Endothelial cell of umbilical vein (primary cell): ENCODE data around the gene PDLIM3. TPM values are rescaled to one million over a fixed set of nuclear protein-coding genes. Genes with fewer than 3 reads are reported as not detected.

Source experiments
- BruUV-seq: library from RNA; stranded (reverse); fragments of 400-500 nt; replicated peaks from 2 replicates; lab custom pipeline; 2021; lab: Mats Ljungman, UMichigan
- CTCF ChIA-PET: fragments of 300-600, 350-600 bp; sonication (Branson Sonifier 250); formaldehyde crosslinking; loops from one replicate; lab custom pipeline; 2021; ENCODE audit warnings: antibody characterized with exemption, inconsistent platforms; lab: Charles Lee
- POLR2A ChIA-PET: fragments of 300-600, 350-600 bp; sonication (Branson Sonifier 250); formaldehyde crosslinking; loops from one replicate; lab custom pipeline; 2021; ENCODE audit warnings: antibody characterized with exemption, inconsistent platforms; lab: Charles Lee
- DNase-seq: peaks from one replicate; pipeline ENCODE4 v3.0.0-alpha.2; 2011; ENCODE audit warnings: low read depth, low spot score
- FAIRE-seq: peaks from 2 replicates; lab custom pipeline; 2011; peaks lifted over from hg19 to GRCh38; lab: Jason Lieb, UNC
- H2AFZ ChIP-seq: 2 replicates; pipeline ENCODE4 v1.6.0; 2012; ENCODE audit warnings: low read depth, low read length, control low read depth, inconsistent platforms
- H3K27ac ChIP-seq: 2 replicates; pipeline ENCODE4 v1.5.1; 2011; ENCODE audit warnings: low read depth, mild to moderate bottlenecking, control low read depth, low read length, moderate library complexity; ENCODE audit not compliant: insufficient read depth
- H3K27me3 ChIP-seq, 2 experiments: 2 replicates each; pipeline versions ENCODE4 v1.6.0 to v1.6.1; 2011; ENCODE audit warnings: low read length in 2 of 2, mixed read lengths in 1 of 2; ENCODE audit not compliant: control insufficient read depth in 2 of 2, insufficient read depth in 2 of 2
- H3K36me3 ChIP-seq, 2 experiments: 2 replicates in 1 of 2; 3 replicates in 1 of 2; pipeline ENCODE4 v1.5.1; 2011; ENCODE audit warnings: low read length in 2 of 2, mild to moderate bottlenecking in 1 of 2, moderate library complexity in 1 of 2; ENCODE audit not compliant: control insufficient read depth in 2 of 2, insufficient read depth in 2 of 2; ENCODE audit errors: extremely low read depth in 1 of 2
- H3K4me1 ChIP-seq: 3 replicates; pipeline ENCODE4 v1.5.1; 2011; ENCODE audit warnings: mild to moderate bottlenecking, low read length; ENCODE audit not compliant: control insufficient read depth, insufficient read depth; ENCODE audit errors: extremely low read depth
- H3K4me2 ChIP-seq: 2 replicates; pipeline ENCODE4 v1.6.1; 2011; ENCODE audit warnings: low read length, control low read depth, mixed read lengths; ENCODE audit not compliant: insufficient read depth
- H3K4me3 ChIP-seq, 3 experiments: fragments of 200-600 bp in 1 of 3; sonication (generic), shearing (Covaris generic) in 1 of 3; replicated peaks in 1 of 3; 2 replicates each; pipeline ENCODE4 v1.5.1; 2011 to 2016; ENCODE audit warnings: control low read depth in 3 of 3, low read length in 3 of 3, mild to moderate bottlenecking in 2 of 3, inconsistent platforms in 1 of 3, low read depth in 1 of 3, moderate library complexity in 1 of 3; ENCODE audit not compliant: insufficient read depth in 1 of 3
- H3K79me2 ChIP-seq: 2 replicates; pipeline ENCODE4 v1.6.0; 2012; ENCODE audit warnings: low read length, inconsistent platforms; ENCODE audit not compliant: control insufficient read depth, insufficient read depth
- H3K9ac ChIP-seq: replicated peaks from 2 replicates; pipeline ENCODE3; 2011; ENCODE audit warnings: low read length, control low read depth; ENCODE audit not compliant: insufficient read depth; ENCODE audit errors: extremely low read depth
- H3K9me1 ChIP-seq: replicated peaks from 3 replicates; pipeline ENCODE4 v1.6.0; 2011; ENCODE audit warnings: mild to moderate bottlenecking, low read length; ENCODE audit not compliant: control insufficient read depth, insufficient read depth; ENCODE audit errors: extremely low read depth
- H3K9me3 ChIP-seq: replicated peaks from 2 replicates; pipeline ENCODE4 v1.5.1; 2012; ENCODE audit warnings: low read length, inconsistent platforms; ENCODE audit not compliant: control insufficient read depth, insufficient read depth
- H4K20me1 ChIP-seq: replicated peaks from 2 replicates; pipeline ENCODE3; 2011; ENCODE audit warnings: mild to moderate bottlenecking, low read length; ENCODE audit not compliant: control insufficient read depth, insufficient read depth; ENCODE audit errors: extremely low read depth
- EZH2 ChIP-seq: IDR thresholded peaks from 2 replicates; pipeline ENCODE4 v1.6.1; 2012; ENCODE audit warnings: borderline replicate concordance, low read depth, mild to moderate bottlenecking, moderate library complexity, low read length, inconsistent platforms; ENCODE audit not compliant: severe bottlenecking
- FOS ChIP-seq: IDR thresholded peaks from 2 replicates; pipeline ENCODE4 v1.6.1; 2011; ENCODE audit warnings: mild to moderate bottlenecking, low read length, moderate library complexity, borderline replicate concordance; ENCODE audit not compliant: insufficient read depth
- GATA2 ChIP-seq: IDR thresholded peaks from 2 replicates; pipeline ENCODE4 v1.7.0; 2011; ENCODE audit warnings: low read depth, mild to moderate bottlenecking, moderate library complexity, mixed read lengths, low read length; ENCODE audit not compliant: insufficient read length, insufficient read depth
- JUN ChIP-seq: IDR thresholded peaks from 2 replicates; pipeline ENCODE4 v1.6.1; 2011; ENCODE audit warnings: borderline replicate concordance, low read depth; ENCODE audit not compliant: insufficient read length, insufficient read depth
- MAX ChIP-seq: IDR thresholded peaks from 2 replicates; pipeline ENCODE4 v1.6.1; 2011; ENCODE audit not compliant: insufficient read depth, insufficient read length
- MYC ChIP-seq: IDR thresholded peaks from one replicate; pipeline ENCODE4 v1.6.1; 2011; ENCODE audit warnings: mild to moderate bottlenecking, low read depth, low read length
- POLR2A ChIP-seq: IDR thresholded peaks from 2 replicates; pipeline ENCODE4 v1.6.1; 2012; ENCODE audit warnings: low read depth, mild to moderate bottlenecking, control low read depth, low read length
- POLR2AphosphoS5 ChIP-seq: IDR thresholded peaks from 2 replicates; pipeline ENCODE4 v1.6.1; 2012; ENCODE audit warnings: low read depth, mild to moderate bottlenecking, control low read depth, low read length, moderate library complexity; ENCODE audit not compliant: insufficient read depth
- dilution Hi-C: fragments of 300-500 bp; cut with MboI; formaldehyde crosslinking; loops from one replicate; pipeline ENCODE4 v1.15.0; 2019; ENCODE audit warnings: low sequenced_read_pairs; ENCODE audit not compliant: extremely low pct_ligation_motif_present
- intact Hi-C: fragments of 100-400 bp; cut with micrococcal nuclease; formaldehyde crosslinking; loops from one replicate; pipeline ENCODE4 v1.10.0; 2022
- polyA plus RNA-seq, 4 experiments: library from polyadenylated mRNA; depleted of rRNA in 3 of 4; stranded (reverse) in 3 of 4; unstranded in 1 of 4; fragments of >200 nt; gene quantifications; 2 replicates each; pipeline versions ENCODE4 v1.2.1 to v1.2.3, GENCODE V29; 2011 to 2012; ENCODE audit warnings: missing spikeins in 1 of 4
- total RNA-seq: library from RNA; stranded (reverse); gene quantifications from 2 replicates; pipeline ENCODE4 v1.2.3, GENCODE V29; 2021
- TF ChIP-seq, protein P1 (sequence below), 2 donors: IDR thresholded peaks; 1 replicate in 1 of 2; 2 replicates in 1 of 2; pipeline ENCODE4 v1.5.1; 2011; ENCODE audit warnings: low read length in 2 of 2, mild to moderate bottlenecking in 2 of 2, moderate library complexity in 2 of 2, control low read depth in 1 of 2, inconsistent platforms in 1 of 2, low read depth in 1 of 2; ENCODE audit not compliant: insufficient read depth in 1 of 2; ENCODE audit errors: extremely low read depth in 1 of 2

The PDLIM3 gene
- total and polyA plus RNA-seq, 2 donors (not counting 3 experiments of a cell fraction or from before 2014, with no cell fraction given) = 9.7 to 17.6 TPM

DNA sequence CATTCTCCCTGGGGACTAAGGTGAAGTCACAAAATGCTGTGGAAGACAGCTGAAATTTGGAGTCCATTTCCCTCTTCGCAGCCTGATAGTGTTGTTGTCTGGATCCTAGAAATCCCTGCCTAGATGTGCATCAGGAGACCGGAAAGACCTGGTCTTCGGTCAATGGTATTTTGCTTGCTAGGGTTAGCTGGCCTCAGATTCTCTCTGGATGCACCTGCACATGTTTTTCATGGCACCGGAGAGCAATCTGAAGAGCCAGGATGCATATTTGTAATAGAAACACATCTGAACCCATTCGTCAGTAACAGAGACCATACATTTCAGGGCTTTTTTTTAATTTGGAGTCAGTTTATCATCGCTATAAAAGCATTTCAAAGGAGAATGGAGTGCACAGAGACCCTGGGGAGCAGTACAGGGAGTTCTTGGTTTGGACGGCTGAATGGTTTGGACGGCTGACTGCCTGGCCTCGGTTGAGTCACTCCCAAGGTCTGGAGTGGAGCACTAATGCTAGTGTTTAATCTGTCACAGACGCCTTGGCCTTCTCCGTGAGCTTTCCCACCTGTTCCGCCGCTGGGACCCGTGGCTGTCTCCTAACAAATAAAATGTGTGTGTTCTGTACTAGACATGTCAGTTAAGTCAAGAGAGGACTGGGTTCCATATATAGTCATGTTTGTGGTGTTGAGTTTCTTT, 7.5 kb upstream of the PDLIM3 start:
- H3K79me2 ChIP-seq = no peaks in the 10 kb centered on the region
- no peak overlapping the region for H3K4me2 ChIP-seq
- POLR2A ChIA-PET = no interaction called here
- H3K27me3 ChIP-seq = peaks cover 0 to 7% of the 10 kb centered on the region in 2 experiments
- H3K27ac ChIP-seq = no peak overlapping the region
- FAIRE-seq (no peak), DNase-seq (no peak)
- H3K36me3 ChIP-seq = no peaks in the 10 kb centered on the region
- TF ChIP-seq JUN (no peak), MAX (no peak), POLR2AphosphoS5 (no peak), POLR2A (no peak), EZH2 (no peak)
- H3K9me1 ChIP-seq = no peaks in the 10 kb centered on the region
- H3K9ac ChIP-seq = no peak overlapping the region
- intact Hi-C loops (no loop called here), dilution Hi-C loops (no loop called here)
- no TSS peak for BruUV-seq
- no peaks in the 10 kb centered on the region for H4K20me1 ChIP-seq
- no peak overlapping the region for H3K4me3 ChIP-seq
- CTCF ChIA-PET = interaction anchor here (1.2 kb wide), 1 partner anchor 55 kb away, joined by 4 read pairs; no protein-coding TSS in a partner anchor
- no peaks in the 10 kb centered on the region for H3K9me3 ChIP-seq
- no peak overlapping the region for H2AFZ ChIP-seq
- H3K4me1 ChIP-seq = no peaks in the 10 kb centered on the region

- H3K36me3 ChIP-seq = no peaks in the 10 kb centered on the region
- H4K20me1 ChIP-seq = no peaks in the 10 kb centered on the region
- H3K79me2 ChIP-seq = no peaks in the 10 kb centered on the region
- FAIRE-seq = peak; percentile 31
- no peaks in the 10 kb centered on the region for H3K9me3 ChIP-seq
- H3K27ac ChIP-seq = no peak overlapping the region
- intact Hi-C loops = no loop called here
- H3K4me1 ChIP-seq = no peaks in the 10 kb centered on the region
- no peaks in the 10 kb centered on the region for H3K9me1 ChIP-seq
- ChIA-PET POLR2A (interaction anchor here (1.1 kb wide), 1 partner anchor 13 kb away, joined by 4 read pairs; no protein-coding TSS in a partner anchor), CTCF (interaction anchor here (1.3 to 1.5 kb wide), 2 partner anchors 54 to 57 kb away, joined by 3 to 5 read pairs; no protein-coding TSS in a partner anchor)
- no TSS peak for BruUV-seq
- dilution Hi-C loops = no loop called here
- no peak overlapping the region for H3K9ac ChIP-seq
- H3K4me3 ChIP-seq = no peak overlapping the region
- TF ChIP-seq, protein P1, sequence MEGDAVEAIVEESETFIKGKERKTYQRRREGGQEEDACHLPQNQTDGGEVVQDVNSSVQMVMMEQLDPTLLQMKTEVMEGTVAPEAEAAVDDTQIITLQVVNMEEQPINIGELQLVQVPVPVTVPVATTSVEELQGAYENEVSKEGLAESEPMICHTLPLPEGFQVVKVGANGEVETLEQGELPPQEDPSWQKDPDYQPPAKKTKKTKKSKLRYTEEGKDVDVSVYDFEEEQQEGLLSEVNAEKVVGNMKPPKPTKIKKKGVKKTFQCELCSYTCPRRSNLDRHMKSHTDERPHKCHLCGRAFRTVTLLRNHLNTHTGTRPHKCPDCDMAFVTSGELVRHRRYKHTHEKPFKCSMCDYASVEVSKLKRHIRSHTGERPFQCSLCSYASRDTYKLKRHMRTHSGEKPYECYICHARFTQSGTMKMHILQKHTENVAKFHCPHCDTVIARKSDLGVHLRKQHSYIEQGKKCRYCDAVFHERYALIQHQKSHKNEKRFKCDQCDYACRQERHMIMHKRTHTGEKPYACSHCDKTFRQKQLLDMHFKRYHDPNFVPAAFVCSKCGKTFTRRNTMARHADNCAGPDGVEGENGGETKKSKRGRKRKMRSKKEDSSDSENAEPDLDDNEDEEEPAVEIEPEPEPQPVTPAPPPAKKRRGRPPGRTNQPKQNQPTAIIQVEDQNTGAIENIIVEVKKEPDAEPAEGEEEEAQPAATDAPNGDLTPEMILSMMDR (IDR thresholded peaks at IDR 0.05; ENCODE audit: extremely low read depth in 1 of 2, insufficient read depth in 1 of 2, low read depth in 1 of 2, low read length in 2 of 2) = no peak
- TF ChIP-seq FOS (no peak), POLR2AphosphoS5 (no peak), GATA2 (no peak), POLR2A (no peak), JUN (no peak), EZH2 (no peak), MAX (no peak), MYC (no peak)
- H2AFZ ChIP-seq = peak overlapping the region; percentile 59
- H3K4me2 ChIP-seq = no peak overlapping the region
- peaks cover 0 to 9% of the 10 kb centered on the region in 2 experiments for H3K27me3 ChIP-seq
- peak; percentile 81 for DNase-seq
Measured at GRCh38 chr4:185541251-185541727, 6.0 kb upstream of the PDLIM3 start.
